SK-N-SH (cell line): ENCODE results near the gene SH3PXD2A. TPM values are rescaled to one million over a fixed set of nuclear protein-coding genes. Genes with fewer than 3 reads are reported as not detected.

ENCODE experiments used
- CTCF ChIA-PET: fragments of 300-600, 350-600 bp; formaldehyde crosslinking; extraction: SDS; loops from one replicate; lab custom pipeline; 2021; lab: Yijun Ruan, JAX
- POLR2A ChIA-PET: fragments of 350-600 bp; sonication (Branson Sonifier 250); formaldehyde crosslinking; extraction: SDS; loops from one replicate; lab custom pipeline; 2020; ENCODE audit warnings: antibody characterized with exemption, inconsistent platforms; lab: Yijun Ruan, JAX
- DNase-seq: peaks from one replicate; pipeline ENCODE4 v3.0.0; 2012
- H2AFZ ChIP-seq: fragments of 200-600 bp; sonication (generic); 2 replicates; pipeline ENCODE4 v1.8.1; 2016; ENCODE audit warnings: antibody characterized with exemption, mild to moderate bottlenecking, low read depth
- H3F3A ChIP-seq: fragments of 200-600 bp; sonication (generic); replicated peaks from 2 replicates; pipeline ENCODE3; 2016; ENCODE audit warnings: antibody characterized with exemption, mild to moderate bottlenecking; ENCODE audit not compliant: insufficient read depth
- H3K27ac ChIP-seq, 2 experiments: fragments of 200-500 bp in 1 of 2; fragments of 200-600 bp in 1 of 2; sonication (Bioruptor generic) in 1 of 2; sonication (generic), shearing (Covaris generic) in 1 of 2; 2 replicates each; pipeline versions ENCODE4 v1.5.1 to v1.6.1; 2014 to 2016; ENCODE audit warnings: low read depth in 2 of 2, inconsistent platforms in 1 of 2, low read length in 1 of 2, mild to moderate bottlenecking in 1 of 2, mixed read lengths in 1 of 2
- H3K27me3 ChIP-seq: fragments of 200-600 bp; sonication (generic), shearing (Covaris generic); 2 replicates; pipeline ENCODE4 v1.6.1; 2016; ENCODE audit warnings: mixed run types; ENCODE audit not compliant: insufficient read depth
- H3K36me3 ChIP-seq, 2 experiments: fragments of 200-500 bp in 1 of 2; fragments of 200-600 bp in 1 of 2; sonication (Bioruptor generic) in 1 of 2; sonication (generic) in 1 of 2; replicated peaks in 1 of 2; 2 replicates each; pipeline versions ENCODE3 to v1.5.1; 2014 to 2016; ENCODE audit warnings: low read length in 1 of 2, mild to moderate bottlenecking in 1 of 2; ENCODE audit not compliant: insufficient read depth in 2 of 2, control insufficient read depth in 1 of 2
- H3K4me1 ChIP-seq, 2 experiments: fragments of 200-500 bp in 1 of 2; fragments of 200-600 bp in 1 of 2; sonication (Bioruptor generic) in 1 of 2; sonication (generic), shearing (Covaris generic) in 1 of 2; 2 replicates each; pipeline versions ENCODE4 v1.5.1 to v1.6.1; 2014 to 2016; ENCODE audit warnings: low read depth in 1 of 2, low read length in 1 of 2, mixed run types in 1 of 2; ENCODE audit not compliant: insufficient read depth in 2 of 2, control insufficient read depth in 1 of 2
- H3K4me2 ChIP-seq: fragments of 200-600 bp; sonication (generic), shearing (Covaris generic); 2 replicates; pipeline ENCODE4 v1.6.1; 2017; ENCODE audit warnings: mixed run types
- H3K4me3 ChIP-seq, 2 experiments: fragments of 200-500 bp in 1 of 2; fragments of 200-600 bp in 1 of 2; sonication (Bioruptor generic) in 1 of 2; sonication (generic), shearing (Covaris generic) in 1 of 2; 2 replicates each; pipeline versions ENCODE4 v1.5.1 to v1.8.1; 2014 to 2016; ENCODE audit warnings: low read depth in 2 of 2, inconsistent platforms in 1 of 2, low read length in 1 of 2, mild to moderate bottlenecking in 1 of 2, mixed read lengths in 1 of 2, moderate library complexity in 1 of 2
- H3K79me2 ChIP-seq: fragments of 200-600 bp; sonication (generic); 2 replicates; pipeline ENCODE4 v1.8.1; 2017; ENCODE audit warnings: mild to moderate bottlenecking; ENCODE audit not compliant: insufficient read depth
- H3K9ac ChIP-seq: fragments of 200-600 bp; sonication (generic); 2 replicates; pipeline ENCODE4 v1.6.1; 2017; ENCODE audit warnings: mixed run types
- H3K9me2 ChIP-seq: fragments of 200-600 bp; sonication (generic); 2 replicates; pipeline ENCODE4 v1.6.1; 2017; ENCODE audit warnings: mixed run types
- H3K9me3 ChIP-seq: fragments of 200-600 bp; sonication (generic); 2 replicates; pipeline ENCODE4 v1.6.1; 2017; ENCODE audit warnings: mixed run types, mild to moderate bottlenecking, moderate library complexity
- H4K20me1 ChIP-seq: fragments of 200-600 bp; sonication (generic); 2 replicates; pipeline ENCODE4 v1.6.1; 2017; ENCODE audit warnings: mild to moderate bottlenecking, mixed run types; ENCODE audit not compliant: insufficient read depth
- CHD2 ChIP-seq: fragments of 150-350 bp; IDR thresholded peaks from 2 replicates; pipeline ENCODE4 v1.6.1; 2018; ENCODE audit warnings: low read length; ENCODE audit not compliant: partially characterized antibody
- CTCF ChIP-seq: fragments of 200-600 bp; sonication (generic); IDR thresholded peaks from 2 replicates; pipeline ENCODE4 v1.6.1; 2017; ENCODE audit warnings: antibody characterized with exemption, mild to moderate bottlenecking, moderate library complexity
- ELF1 ChIP-seq: IDR thresholded peaks from 2 replicates; pipeline ENCODE4 v1.4.0; 2012
- FOXJ3 ChIP-seq: sonication (generic); formaldehyde crosslinking; IDR thresholded peaks from 2 replicates; pipeline ENCODE4 v1.5.1; 2020; ENCODE audit warnings: mild to moderate bottlenecking, missing genetic modification reagents
- FOXM1 ChIP-seq: IDR thresholded peaks from 2 replicates; pipeline ENCODE4 v1.4.0; 2012; ENCODE audit warnings: low read depth, mild to moderate bottlenecking
- GABPA ChIP-seq: IDR thresholded peaks from 2 replicates; pipeline ENCODE4 v1.4.0; 2012; ENCODE audit warnings: low read depth, mild to moderate bottlenecking
- IRF3 ChIP-seq: fragments of 150-350 bp; IDR thresholded peaks from 2 replicates; pipeline ENCODE4 v1.6.1; 2016; ENCODE audit warnings: mild to moderate bottlenecking, low read depth, low read length
- JUND ChIP-seq: IDR thresholded peaks from 2 replicates; pipeline ENCODE4 v1.4.0; 2012
- MAX ChIP-seq: IDR thresholded peaks from 2 replicates; pipeline ENCODE4 v1.4.0; 2012; ENCODE audit warnings: low read depth
- PBX3 ChIP-seq: IDR thresholded peaks from 2 replicates; pipeline ENCODE4; 2012
- POLR2AphosphoS5 ChIP-seq: IDR thresholded peaks from 2 replicates; pipeline ENCODE4 v1.6.1; 2012; ENCODE audit warnings: low read depth, low read length
- REST ChIP-seq: IDR thresholded peaks from 2 replicates; pipeline ENCODE4 v1.6.1; 2012; ENCODE audit warnings: mild to moderate bottlenecking, low read depth, low read length, moderate library complexity
- SIN3A ChIP-seq: IDR thresholded peaks from 2 replicates; pipeline ENCODE4 v1.6.1; 2012; ENCODE audit warnings: low read depth, mild to moderate bottlenecking, low read length, moderate library complexity, borderline replicate concordance
- TCF12 ChIP-seq: IDR thresholded peaks from 2 replicates; pipeline ENCODE4 v1.4.0; 2012
- USF2 ChIP-seq: fragments of 150-350 bp; IDR thresholded peaks from 2 replicates; pipeline ENCODE4 v1.6.1; 2017; ENCODE audit warnings: antibody characterized with exemption, low read length, low read depth, borderline replicate concordance
- whole genome bisulfite sequencing: methylation state at CpG from one replicate; pipeline ENCODE4 v1.1.6; 2017; ENCODE audit warnings: low lambda C conversion rate; 5-methylcytosine and 5-hydroxymethylcytosine counted together
- polyA plus RNA-seq, 3 experiments: library from polyadenylated mRNA; depleted of rRNA; stranded (reverse); fragments of >200 nt; gene quantifications; 2 replicates each; pipeline ENCODE4 v1.2.3, GENCODE V29; 2012

The SH3PXD2A gene
- polyA plus RNA-seq, 1 of the 3 experiments (the other 2 are of a cell fraction): 2.5 TPM

- TF ChIP-seq CTCF: no peak
- no peak for TF ChIP-seq USF2
- no peak for TF ChIP-seq GABPA
- no peak for TF ChIP-seq MAX
- no peak for TF ChIP-seq FOXM1
- no peak for TF ChIP-seq SIN3A
- TF ChIP-seq REST: no peak
- no peak for TF ChIP-seq ELF1
- no peak for TF ChIP-seq PBX3
- no peak for TF ChIP-seq POLR2AphosphoS5
- TF ChIP-seq JUND: no peak
- no peak for TF ChIP-seq IRF3
- no peak for TF ChIP-seq CHD2
- no peak for TF ChIP-seq TCF12
- TF ChIP-seq FOXJ3 (CRISPR knock-in tag): no peak
- ChIA-PET CTCF (interaction anchor here (2.1 to 10.9 kb wide), 3 partner anchors 12 to 131 kb away, joined by 7 to 87 read pairs (median 28); partner anchors contain the start of gene SH3PXD2A), POLR2A (no interaction called here)
- 90% methylated on average over 2 of the region's 2 CpGs for WGBS
- Histone ChIP-seq H4K20me1 (no peaks in the 10 kb centered on the region), H3K27ac (no peak overlapping the region; a peak in 1 of 4 replicates), H3K4me2 (no peak overlapping the region), H3K9ac (no peak overlapping the region), H3K36me3 (no peaks in the 10 kb centered on the region), H3K9me3 (no peaks in the 10 kb centered on the region), H3K79me2 (no peaks in the 10 kb centered on the region), H3K4me1 (peaks cover 0 to 66% of the 10 kb centered on the region in 2 experiments; a peak in 1 of 4 replicates), H3K9me2 (no peaks in the 10 kb centered on the region), H3K4me3 (no peak overlapping the region), H3F3A (no peaks in the 10 kb centered on the region), H2AFZ (no peak overlapping the region), H3K27me3 (no peaks in the 10 kb centered on the region)
- no peak for DNase-seq
Observed at GRCh38 chr10:103724771-103725170, 130.6 kb downstream of the SH3PXD2A start.
